ENCODE results near the gene RNF167. TPM values are rescaled to one million over a fixed set of nuclear protein-coding genes. Genes with fewer than 3 reads are reported as not detected.

RNF167 gene
- total and polyA plus RNA-seq, 2 of the 13 experiments (the other 11 are each of a cell fraction or from before 2014, with no cell fraction given), result 44.1 to 45.4 TPM

- TF ChIP-seq PAXIP1 (CRISPR knock-in tag; conservative IDR thresholded peaks at IDR 0.05) (no peak), PRDM4 (CRISPR knock-in tag; IDR thresholded peaks at IDR 0.05; ENCODE audit: borderline replicate concordance) (no peak), SAP130 (CRISPR knock-in tag; IDR thresholded peaks at IDR 0.05; ENCODE audit: low read depth) (peak; percentile 40; the same call in 1 of the 2 replicates), ZNF761 (CRISPR knock-in tag; conservative IDR thresholded peaks at IDR 0.05) (no peak), GLMP (CRISPR knock-in tag; IDR thresholded peaks at IDR 0.05; ENCODE audit: borderline replicate concordance) (no peak), ZNF383 (CRISPR knock-in tag; IDR thresholded peaks at IDR 0.05; ENCODE audit: borderline replicate concordance) (no peak), ZBTB14 (CRISPR knock-in tag; IDR thresholded peaks at IDR 0.05) (no peak; the same call in 1 of the 2 replicates), ZNF205 (CRISPR knock-in tag; IDR thresholded peaks at IDR 0.05) (no peak), ZNF280B (CRISPR knock-in tag; IDR thresholded peaks at IDR 0.05; ENCODE audit: borderline replicate concordance) (peak; percentile 22; the same call in 1 of the 2 replicates), ZNF224 (CRISPR knock-in tag; IDR thresholded peaks at IDR 0.05) (no peak)
- TF ChIP-seq, protein P1, sequence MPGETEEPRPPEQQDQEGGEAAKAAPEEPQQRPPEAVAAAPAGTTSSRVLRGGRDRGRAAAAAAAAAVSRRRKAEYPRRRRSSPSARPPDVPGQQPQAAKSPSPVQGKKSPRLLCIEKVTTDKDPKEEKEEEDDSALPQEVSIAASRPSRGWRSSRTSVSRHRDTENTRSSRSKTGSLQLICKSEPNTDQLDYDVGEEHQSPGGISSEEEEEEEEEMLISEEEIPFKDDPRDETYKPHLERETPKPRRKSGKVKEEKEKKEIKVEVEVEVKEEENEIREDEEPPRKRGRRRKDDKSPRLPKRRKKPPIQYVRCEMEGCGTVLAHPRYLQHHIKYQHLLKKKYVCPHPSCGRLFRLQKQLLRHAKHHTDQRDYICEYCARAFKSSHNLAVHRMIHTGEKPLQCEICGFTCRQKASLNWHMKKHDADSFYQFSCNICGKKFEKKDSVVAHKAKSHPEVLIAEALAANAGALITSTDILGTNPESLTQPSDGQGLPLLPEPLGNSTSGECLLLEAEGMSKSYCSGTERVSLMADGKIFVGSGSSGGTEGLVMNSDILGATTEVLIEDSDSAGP (CRISPR knock-in tag; IDR thresholded peaks at IDR 0.05; ENCODE audit: borderline replicate concordance), result no peak; the same call in 1 of the 2 replicates
- TF ChIP-seq, protein P2, sequence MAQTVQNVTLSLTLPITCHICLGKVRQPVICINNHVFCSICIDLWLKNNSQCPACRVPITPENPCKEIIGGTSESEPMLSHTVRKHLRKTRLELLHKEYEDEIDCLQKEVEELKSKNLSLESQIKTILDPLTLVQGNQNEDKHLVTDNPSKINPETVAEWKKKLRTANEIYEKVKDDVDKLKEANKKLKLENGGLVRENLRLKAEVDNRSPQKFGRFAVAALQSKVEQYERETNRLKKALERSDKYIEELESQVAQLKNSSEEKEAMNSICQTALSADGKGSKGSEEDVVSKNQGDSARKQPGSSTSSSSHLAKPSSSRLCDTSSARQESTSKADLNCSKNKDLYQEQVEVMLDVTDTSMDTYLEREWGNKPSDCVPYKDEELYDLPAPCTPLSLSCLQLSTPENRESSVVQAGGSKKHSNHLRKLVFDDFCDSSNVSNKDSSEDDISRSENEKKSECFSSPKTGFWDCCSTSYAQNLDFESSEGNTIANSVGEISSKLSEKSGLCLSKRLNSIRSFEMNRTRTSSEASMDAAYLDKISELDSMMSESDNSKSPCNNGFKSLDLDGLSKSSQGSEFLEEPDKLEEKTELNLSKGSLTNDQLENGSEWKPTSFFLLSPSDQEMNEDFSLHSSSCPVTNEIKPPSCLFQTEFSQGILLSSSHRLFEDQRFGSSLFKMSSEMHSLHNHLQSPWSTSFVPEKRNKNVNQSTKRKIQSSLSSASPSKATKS (CRISPR knock-in tag; IDR thresholded peaks at IDR 0.05), result no peak
These were observed 10.1 kb downstream of the RNF167 start (continued) for GRCh38 chr17:4950075-4950745.

Measured in HepG2 (cell line).